SK-N-SH (cell line): ENCODE measurements around the gene GDPD3.

Experiments
- CHD2 ChIP-seq: fragments of 150-350 bp; IDR thresholded peaks from 2 replicates; pipeline ENCODE4 v1.6.1; 2018; ENCODE audit warnings: low read length; ENCODE audit not compliant: partially characterized antibody
- EZH2phosphoT487 ChIP-seq: fragments of 200-600 bp; sonication (generic); IDR thresholded peaks from 2 replicates; pipeline ENCODE4 v1.6.1; 2017; ENCODE audit warnings: low read depth, mixed run types, mild to moderate bottlenecking, antibody characterized with exemption, moderate library complexity, borderline replicate concordance
- MXI1 ChIP-seq: IDR thresholded peaks from 2 replicates; pipeline ENCODE4 v1.6.1; 2012; ENCODE audit warnings: mild to moderate bottlenecking, low read depth, low read length, improper control_type of control experiment
- RAD21 ChIP-seq: IDR thresholded peaks from 2 replicates; pipeline ENCODE4 v1.6.1; 2012; ENCODE audit warnings: mild to moderate bottlenecking, low read length
- RXRA ChIP-seq: IDR thresholded peaks from 2 replicates; pipeline ENCODE4 v1.4.0; 2012; ENCODE audit warnings: low read depth, mild to moderate bottlenecking, borderline replicate concordance
- SIN3A ChIP-seq: IDR thresholded peaks from 2 replicates; pipeline ENCODE4 v1.6.1; 2012; ENCODE audit warnings: low read depth, mild to moderate bottlenecking, low read length, moderate library complexity, borderline replicate concordance
- SMC3 ChIP-seq: IDR thresholded peaks from 2 replicates; pipeline ENCODE4 v1.6.1; 2012; ENCODE audit warnings: low read depth, low read length, improper control_type of control experiment
- TCF12 ChIP-seq: IDR thresholded peaks from 2 replicates; pipeline ENCODE4 v1.4.0; 2012
- TF ChIP-seq, protein P1 (sequence below): fragments of 200-600 bp; sonication (generic); IDR thresholded peaks from 2 replicates; pipeline ENCODE4 v1.6.1; 2017; ENCODE audit warnings: antibody characterized with exemption, mild to moderate bottlenecking, moderate library complexity

DNA sequence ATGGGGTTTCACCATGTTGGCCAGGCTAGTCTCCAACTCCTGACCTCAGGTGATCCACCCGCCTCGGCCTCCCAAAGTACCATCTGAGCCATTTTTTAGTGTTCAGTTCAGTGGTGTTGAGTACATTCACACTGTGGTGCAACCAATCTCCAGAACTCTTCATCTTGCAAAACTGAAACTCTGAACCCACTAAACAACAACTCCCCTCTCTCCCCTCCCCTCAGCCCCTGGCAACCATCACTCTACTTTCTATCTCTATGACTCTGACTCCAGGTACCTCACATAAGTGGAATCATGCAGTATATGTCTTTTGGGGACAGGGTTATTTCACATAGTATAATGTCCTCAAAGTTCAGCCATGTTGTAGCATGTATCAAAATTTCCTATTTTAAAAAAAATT lies 28.4 kb upstream of the GDPD3 start:
- TF ChIP-seq MXI1, result no peak
- TF ChIP-seq RAD21, result no peak
- TF ChIP-seq SIN3A, result no peak
- TF ChIP-seq EZH2phosphoT487, result no peak
- TF ChIP-seq, protein P1, sequence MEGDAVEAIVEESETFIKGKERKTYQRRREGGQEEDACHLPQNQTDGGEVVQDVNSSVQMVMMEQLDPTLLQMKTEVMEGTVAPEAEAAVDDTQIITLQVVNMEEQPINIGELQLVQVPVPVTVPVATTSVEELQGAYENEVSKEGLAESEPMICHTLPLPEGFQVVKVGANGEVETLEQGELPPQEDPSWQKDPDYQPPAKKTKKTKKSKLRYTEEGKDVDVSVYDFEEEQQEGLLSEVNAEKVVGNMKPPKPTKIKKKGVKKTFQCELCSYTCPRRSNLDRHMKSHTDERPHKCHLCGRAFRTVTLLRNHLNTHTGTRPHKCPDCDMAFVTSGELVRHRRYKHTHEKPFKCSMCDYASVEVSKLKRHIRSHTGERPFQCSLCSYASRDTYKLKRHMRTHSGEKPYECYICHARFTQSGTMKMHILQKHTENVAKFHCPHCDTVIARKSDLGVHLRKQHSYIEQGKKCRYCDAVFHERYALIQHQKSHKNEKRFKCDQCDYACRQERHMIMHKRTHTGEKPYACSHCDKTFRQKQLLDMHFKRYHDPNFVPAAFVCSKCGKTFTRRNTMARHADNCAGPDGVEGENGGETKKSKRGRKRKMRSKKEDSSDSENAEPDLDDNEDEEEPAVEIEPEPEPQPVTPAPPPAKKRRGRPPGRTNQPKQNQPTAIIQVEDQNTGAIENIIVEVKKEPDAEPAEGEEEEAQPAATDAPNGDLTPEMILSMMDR, result no peak
- TF ChIP-seq RXRA, result no peak
- no peak for TF ChIP-seq TCF12
- TF ChIP-seq SMC3, result no peak
- TF ChIP-seq CHD2, result no peak
